ENCODE results near the gene RAB33B. TPM values are rescaled to one million over a fixed set of nuclear protein-coding genes. Genes with fewer than 3 reads are reported as not detected.

Gene RAB33B
- total RNA-seq, 1 donor from 2014 or later: 10.3 TPM

DNA sequence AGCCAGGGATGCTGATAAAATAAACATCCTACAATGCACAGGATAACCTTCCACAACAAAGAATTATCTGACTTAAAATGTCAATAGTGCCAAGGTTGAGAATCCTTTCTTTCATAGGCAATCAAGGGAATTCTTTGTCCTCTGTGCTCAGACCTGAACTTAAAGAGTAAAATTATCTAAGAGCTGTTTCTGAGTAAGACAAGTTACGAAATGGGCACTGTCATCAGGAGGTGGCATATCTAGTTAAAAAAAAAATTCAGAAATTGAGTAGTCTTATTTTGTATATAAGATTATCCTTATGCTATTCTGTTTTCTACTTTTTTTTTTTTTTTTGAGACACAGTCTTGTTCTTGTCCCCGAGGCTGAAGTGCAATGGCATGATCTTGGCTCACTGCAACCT is 3.3 kb upstream of the RAB33B start:
- TF ChIP-seq, protein P1, sequence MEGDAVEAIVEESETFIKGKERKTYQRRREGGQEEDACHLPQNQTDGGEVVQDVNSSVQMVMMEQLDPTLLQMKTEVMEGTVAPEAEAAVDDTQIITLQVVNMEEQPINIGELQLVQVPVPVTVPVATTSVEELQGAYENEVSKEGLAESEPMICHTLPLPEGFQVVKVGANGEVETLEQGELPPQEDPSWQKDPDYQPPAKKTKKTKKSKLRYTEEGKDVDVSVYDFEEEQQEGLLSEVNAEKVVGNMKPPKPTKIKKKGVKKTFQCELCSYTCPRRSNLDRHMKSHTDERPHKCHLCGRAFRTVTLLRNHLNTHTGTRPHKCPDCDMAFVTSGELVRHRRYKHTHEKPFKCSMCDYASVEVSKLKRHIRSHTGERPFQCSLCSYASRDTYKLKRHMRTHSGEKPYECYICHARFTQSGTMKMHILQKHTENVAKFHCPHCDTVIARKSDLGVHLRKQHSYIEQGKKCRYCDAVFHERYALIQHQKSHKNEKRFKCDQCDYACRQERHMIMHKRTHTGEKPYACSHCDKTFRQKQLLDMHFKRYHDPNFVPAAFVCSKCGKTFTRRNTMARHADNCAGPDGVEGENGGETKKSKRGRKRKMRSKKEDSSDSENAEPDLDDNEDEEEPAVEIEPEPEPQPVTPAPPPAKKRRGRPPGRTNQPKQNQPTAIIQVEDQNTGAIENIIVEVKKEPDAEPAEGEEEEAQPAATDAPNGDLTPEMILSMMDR (IDR thresholded peaks at IDR 0.05): no peak
- Mint-ChIP-seq H3K36me3 (ENCODE audit: unreplicated experiment) (peaks cover 7% of the 10 kb centered on the region), H3K27ac (ENCODE audit: unreplicated experiment) (no peak overlapping the region), H3K4me1 (ENCODE audit: unreplicated experiment) (peaks cover 23% of the 10 kb centered on the region), H3K4me3 (ENCODE audit: unreplicated experiment) (no peak overlapping the region), H3K9me3 (ENCODE audit: unreplicated experiment) (no peaks in the 10 kb centered on the region), H3K27me3 (ENCODE audit: unreplicated experiment) (no peaks in the 10 kb centered on the region)
- DNase-seq (ENCODE audit: extremely low spot score, unreplicated experiment): no peak

DNA sequence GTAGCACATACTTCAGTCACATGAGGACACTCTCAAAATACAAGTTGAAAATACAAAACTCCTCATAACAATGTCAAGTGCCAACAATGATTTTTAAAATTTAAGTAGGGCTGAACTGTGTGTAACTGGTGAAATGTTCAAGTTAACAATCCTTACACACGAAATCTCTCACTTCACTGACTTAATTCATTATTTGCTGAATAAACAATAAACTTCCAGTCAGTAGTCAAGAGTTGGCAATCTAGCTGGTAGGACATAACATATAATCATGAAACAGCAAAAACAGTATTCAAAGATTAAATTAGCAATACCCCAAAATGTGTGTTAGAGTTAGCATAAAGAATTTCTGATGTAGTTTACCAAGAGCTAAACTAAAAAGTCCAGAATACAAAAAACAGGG is 1.9 kb upstream of the RAB33B start:
- H3K27me3 Mint-ChIP-seq (ENCODE audit: unreplicated experiment): no peaks in the 10 kb centered on the region
- peak overlapping the region; percentile 99 for H3K27ac Mint-ChIP-seq (ENCODE audit: unreplicated experiment)

GRCh38 chr4:139453041-139453370 is 915 bp upstream of the RAB33B start:
- TF ChIP-seq, protein P1 (IDR thresholded peaks at IDR 0.05): peak; percentile 52
- Mint-ChIP-seq H3K9me3 (ENCODE audit: unreplicated experiment) (no peaks in the 10 kb centered on the region), H3K27ac (ENCODE audit: unreplicated experiment) (peak overlapping the region; percentile 99), H3K4me1 (ENCODE audit: unreplicated experiment) (peaks cover 47% of the 10 kb centered on the region), H3K4me3 (ENCODE audit: unreplicated experiment) (peak overlapping the region; percentile 92), H3K36me3 (ENCODE audit: unreplicated experiment) (peaks cover 3% of the 10 kb centered on the region), H3K27me3 (ENCODE audit: unreplicated experiment) (no peaks in the 10 kb centered on the region)
- no peak for DNase-seq (ENCODE audit: extremely low spot score, unreplicated experiment)

More for the DNA sequence above, 1.9 kb upstream of the RAB33B start:
- no peaks in the 10 kb centered on the region for H3K9me3 Mint-ChIP-seq (ENCODE audit: unreplicated experiment)
- H3K36me3 Mint-ChIP-seq (ENCODE audit: unreplicated experiment): peaks cover 3% of the 10 kb centered on the region
- DNase-seq (ENCODE audit: extremely low spot score, unreplicated experiment): no peak
- TF ChIP-seq, protein P1 (IDR thresholded peaks at IDR 0.05): no peak
- H3K4me1 Mint-ChIP-seq (ENCODE audit: unreplicated experiment): peaks cover 37% of the 10 kb centered on the region
- peak overlapping the region; percentile 92 for H3K4me3 Mint-ChIP-seq (ENCODE audit: unreplicated experiment)

GRCh38 chr4:139453371-139454110 is 380 bp upstream of the RAB33B start:
- H3K4me1 Mint-ChIP-seq (ENCODE audit: unreplicated experiment): peaks cover 52% of the 10 kb centered on the region
- TF ChIP-seq, protein P1 (IDR thresholded peaks at IDR 0.05): no peak
- no peaks in the 10 kb centered on the region for H3K9me3 Mint-ChIP-seq (ENCODE audit: unreplicated experiment)
- H3K4me3 Mint-ChIP-seq (ENCODE audit: unreplicated experiment): peak overlapping the region; percentile 92
- DNase-seq (ENCODE audit: extremely low spot score, unreplicated experiment): peak; percentile 99
- H3K36me3 Mint-ChIP-seq (ENCODE audit: unreplicated experiment): peaks cover 3% of the 10 kb centered on the region
- H3K27ac Mint-ChIP-seq (ENCODE audit: unreplicated experiment): peak overlapping the region; percentile 99
- H3K27me3 Mint-ChIP-seq (ENCODE audit: unreplicated experiment): no peaks in the 10 kb centered on the region

DNA sequence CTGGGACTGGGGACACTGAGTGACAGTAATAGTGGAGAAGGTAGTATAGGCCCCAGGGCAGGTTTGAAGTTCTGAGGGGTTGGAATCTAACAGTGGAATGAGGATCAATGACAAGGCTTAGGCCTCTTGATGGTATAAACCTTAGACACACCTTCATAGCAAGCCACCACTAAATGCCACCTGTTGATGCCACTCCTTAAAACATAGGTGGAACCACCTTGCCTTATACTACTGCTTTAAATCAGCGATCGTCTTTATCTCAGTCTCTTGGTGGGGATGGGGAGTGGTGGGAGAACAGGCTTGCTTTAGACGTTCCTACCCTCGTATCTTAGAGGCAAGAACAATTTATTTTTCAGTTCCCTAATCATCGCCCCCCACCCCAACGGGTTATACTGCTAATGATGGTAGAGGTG is 1.2 kb downstream of the RAB33B start:
- Mint-ChIP-seq H3K27me3 (ENCODE audit: unreplicated experiment) (no peaks in the 10 kb centered on the region), H3K4me1 (ENCODE audit: unreplicated experiment) (peaks cover 66% of the 10 kb centered on the region), H3K9me3 (ENCODE audit: unreplicated experiment) (no peaks in the 10 kb centered on the region), H3K36me3 (ENCODE audit: unreplicated experiment) (peaks cover 7% of the 10 kb centered on the region), H3K27ac (ENCODE audit: unreplicated experiment) (peak overlapping the region; percentile 93), H3K4me3 (ENCODE audit: unreplicated experiment) (peak overlapping the region; percentile 92)
- no peak for DNase-seq (ENCODE audit: extremely low spot score, unreplicated experiment)
- TF ChIP-seq, protein P1 (IDR thresholded peaks at IDR 0.05): no peak
